Mucosa of descending colon (tissue), 3 donors: Measurements from ENCODE around the gene ACOT6. TPM values are rescaled to one million over a fixed set of nuclear protein-coding genes. Genes with fewer than 3 reads are reported as not detected.

Experiments
- ATAC-seq: fragments of 200-7000 bp; cut with Tn5 transposase; one replicate; pipeline ENCODE4 v1.9.1; 2020; ENCODE audit warnings: mild to moderate bottlenecking, moderate library complexity
- DNase-seq, 3 donors: peaks; one replicate each; pipeline ENCODE4 v3.0.0-alpha.2; 2020
- H3K36me3 ChIP-seq: fragments of 200-600 bp; one replicate; pipeline ENCODE4 v1.8.0; 2021; ENCODE audit warnings: low read depth, mild to moderate bottlenecking
- H3K4me1 ChIP-seq: fragments of 200-600 bp; one replicate; pipeline ENCODE4 v1.8.0; 2021; ENCODE audit warnings: low read depth, mild to moderate bottlenecking
- H3K4me3 ChIP-seq: fragments of 200-600 bp; one replicate; pipeline ENCODE4 v1.8.0; 2021; ENCODE audit warnings: mild to moderate bottlenecking
- H3K9me3 ChIP-seq: fragments of 200-600 bp; one replicate; pipeline ENCODE4 v1.8.0; 2021; ENCODE audit warnings: mild to moderate bottlenecking
- intact Hi-C, 2 donors: fragments of 100-400 bp; cut with DNase I in 1 of 2; cut with micrococcal nuclease in 1 of 2; formaldehyde crosslinking; loops; one replicate each; pipeline versions ENCODE4 v1.11.0 to v1.11.1; 2022; cut with DNase I, micrococcal nuclease
- total RNA-seq, 3 donors: library from RNA; stranded (reverse); fragmentation: NEBNext Ultra II Directional in 2 of 3; extraction: Animal tissue kit (Norgen Biotek cat#: 25700) in 2 of 3; gene quantifications; one replicate each; pipeline versions ENCODE4 v1.2.1 to v1.2.4, GENCODE V29; 2021 to 2023
- TF ChIP-seq, protein P1 (sequence below): fragments of 200-600 bp; IDR thresholded peaks from one replicate; pipeline ENCODE4 v1.8.0; 2022; ENCODE audit warnings: antibody characterized with exemption, mild to moderate bottlenecking
- donor health status: DM: no; HTN: no; CAD: no; lungs with moderate emphysema.
- donor health status: DM: no; HTN: no; CAD: no.
- donor health status: DM: no; HTN: yes; CAD: no.

Gene ACOT6
- total RNA-seq, 3 donors from 2014 or later = not detected

DNA sequence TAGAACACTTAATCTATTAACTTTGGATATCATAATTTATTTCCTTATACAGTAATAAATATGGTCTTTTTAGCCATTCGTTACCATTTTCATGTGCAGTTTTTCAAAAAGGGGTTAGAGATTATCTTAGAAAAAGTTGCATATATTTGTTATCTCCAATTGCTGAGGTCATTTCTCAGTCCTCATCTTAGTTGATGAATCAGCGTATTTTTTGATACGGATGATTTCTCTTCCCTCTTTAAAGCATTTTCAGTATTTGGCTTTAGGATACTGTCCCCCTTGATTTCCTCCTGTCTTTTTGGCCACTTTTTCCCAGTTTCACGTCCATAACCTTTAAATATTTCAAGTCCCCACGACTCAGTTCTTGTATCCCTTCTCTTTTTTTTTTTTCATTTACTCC, 54.3 kb downstream of the ACOT6 start:
- no peak for DNase-seq
- no peaks in the 10 kb centered on the region for H3K9me3 ChIP-seq
- TF ChIP-seq, protein P1, sequence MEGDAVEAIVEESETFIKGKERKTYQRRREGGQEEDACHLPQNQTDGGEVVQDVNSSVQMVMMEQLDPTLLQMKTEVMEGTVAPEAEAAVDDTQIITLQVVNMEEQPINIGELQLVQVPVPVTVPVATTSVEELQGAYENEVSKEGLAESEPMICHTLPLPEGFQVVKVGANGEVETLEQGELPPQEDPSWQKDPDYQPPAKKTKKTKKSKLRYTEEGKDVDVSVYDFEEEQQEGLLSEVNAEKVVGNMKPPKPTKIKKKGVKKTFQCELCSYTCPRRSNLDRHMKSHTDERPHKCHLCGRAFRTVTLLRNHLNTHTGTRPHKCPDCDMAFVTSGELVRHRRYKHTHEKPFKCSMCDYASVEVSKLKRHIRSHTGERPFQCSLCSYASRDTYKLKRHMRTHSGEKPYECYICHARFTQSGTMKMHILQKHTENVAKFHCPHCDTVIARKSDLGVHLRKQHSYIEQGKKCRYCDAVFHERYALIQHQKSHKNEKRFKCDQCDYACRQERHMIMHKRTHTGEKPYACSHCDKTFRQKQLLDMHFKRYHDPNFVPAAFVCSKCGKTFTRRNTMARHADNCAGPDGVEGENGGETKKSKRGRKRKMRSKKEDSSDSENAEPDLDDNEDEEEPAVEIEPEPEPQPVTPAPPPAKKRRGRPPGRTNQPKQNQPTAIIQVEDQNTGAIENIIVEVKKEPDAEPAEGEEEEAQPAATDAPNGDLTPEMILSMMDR = no peak
- intact Hi-C loops = no loop called here
- H3K36me3 ChIP-seq = no peaks in the 10 kb centered on the region
- no peaks in the 10 kb centered on the region for H3K4me1 ChIP-seq
- ATAC-seq = no peak
- H3K4me3 ChIP-seq = no peak overlapping the region

DNA sequence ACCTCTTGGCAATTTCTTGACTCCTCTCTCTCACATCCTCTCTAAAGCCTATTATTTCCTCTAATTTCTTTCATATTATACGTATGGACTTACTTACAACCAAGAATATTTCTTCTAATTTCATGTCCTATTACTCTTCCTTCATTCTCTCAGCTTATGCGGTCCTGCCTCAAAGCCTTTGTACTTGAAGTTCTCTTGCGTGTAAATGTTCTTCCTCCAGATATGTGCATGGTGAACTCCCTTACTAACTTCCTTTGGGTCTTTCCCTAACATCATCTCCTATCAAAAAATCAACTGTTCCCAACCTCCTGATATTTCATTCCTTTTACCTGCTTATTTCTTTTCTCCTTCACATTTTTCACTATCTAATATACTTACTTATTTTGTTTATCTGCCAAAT, 55.5 kb downstream of the ACOT6 start:
- no peak for DNase-seq
- TF ChIP-seq, protein P1 = no peak
- H3K36me3 ChIP-seq = no peaks in the 10 kb centered on the region
- no peaks in the 10 kb centered on the region for H3K9me3 ChIP-seq
- ATAC-seq = no peak
- no peaks in the 10 kb centered on the region for H3K4me1 ChIP-seq
- no peak overlapping the region for H3K4me3 ChIP-seq
- intact Hi-C loops = no loop called here

Other genes starting within 250 kb of the ACOT6 start
- gene NUMB, start 154.0 kb upstream of the ACOT6 start, total RNA-seq = 100 to 1,000 TPM in 2 of 3 donors, 10 to 100 TPM in 1; 98.5 to 115 (median 112) TPM
- gene RIOX1, start 121.6 kb upstream of the ACOT6 start, total RNA-seq = 10 to 100 TPM in 2 of 3 donors, 1 to 10 TPM in 1; 7.9 to 11.7 (median 10.1) TPM
- 1 to 10 TPM; 6.6 to 8.7 (median 8.3) TPM for gene ACOT1, start 75.4 kb upstream of the ACOT6 start, total RNA-seq
- gene HEATR4, start 53.6 kb upstream of the ACOT6 start, total RNA-seq = 1 to 10 TPM in 1 of 3 donors, under 1 TPM in 2; 0.58 to 1.7 (median 0.92) TPM
- 10 to 100 TPM; 18.8 to 60.7 (median 50.0) TPM for gene ACOT2, start 43.3 kb upstream of the ACOT6 start, total RNA-seq
- 1 to 10 TPM; 1.6 to 4.6 (median 3.1) TPM for gene ACOT4, start 20.6 kb upstream of the ACOT6 start, total RNA-seq
- gene DNAL1, start 32.5 kb downstream of the ACOT6 start, total RNA-seq = 10 to 100 TPM in 1 of 3 donors, 1 to 10 TPM in 2; 7.0 to 18.9 (median 7.6) TPM
- gene PNMA1, start 101.9 kb downstream of the ACOT6 start, total RNA-seq = 10 to 100 TPM; 11.7 to 70.7 (median 15.5) TPM
- 10 to 100 TPM; 11.4 to 23.2 (median 17.2) TPM for gene PTGR2, start 239.3 kb downstream of the ACOT6 start, total RNA-seq